ENCODE measurements around the gene TLCD3A. TPM values are rescaled to one million over a fixed set of nuclear protein-coding genes. Genes with fewer than 3 reads are reported as not detected.
"Not testable (repeated sequence)": the region's sequence is repeated elsewhere in the genome, so short reads cannot be mapped to it uniquely, and the experiment has no call there.

The TLCD3A gene
- total and polyA plus RNA-seq, 12 donors: 1.1 to 4.5 (median 2.6) TPM

DNA sequence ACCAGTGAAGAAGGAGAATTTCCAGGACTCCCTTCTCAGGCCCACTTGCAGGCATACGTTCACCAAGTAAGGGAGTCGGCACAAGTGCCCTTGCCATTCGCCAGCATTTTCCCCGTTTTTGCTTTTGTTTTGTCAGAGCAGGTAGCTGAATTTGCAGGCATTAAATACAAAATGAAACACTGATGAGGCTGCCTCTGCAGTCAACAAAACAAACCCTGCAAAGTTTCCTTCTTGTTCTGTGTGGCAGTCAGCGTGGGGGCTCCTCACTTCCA is 41.9 kb downstream of the TLCD3A start:
- no peak overlapping the region for H3K4me3 ChIP-seq
- peaks cover 0 to 100% (median 57%) of the 10 kb centered on the region in 9 donors for H3K36me3 ChIP-seq
- no peak overlapping the region for H3K27ac ChIP-seq
- intact Hi-C loops (cut with DNase I): no loop called here
- DNase-seq: no peak
- no peaks in the 10 kb centered on the region for H3K4me1 ChIP-seq
- WGBS, 2 donors: 91 to 94% methylated on average over 5 of the region's 5 CpGs
- TF ChIP-seq, protein P1, sequence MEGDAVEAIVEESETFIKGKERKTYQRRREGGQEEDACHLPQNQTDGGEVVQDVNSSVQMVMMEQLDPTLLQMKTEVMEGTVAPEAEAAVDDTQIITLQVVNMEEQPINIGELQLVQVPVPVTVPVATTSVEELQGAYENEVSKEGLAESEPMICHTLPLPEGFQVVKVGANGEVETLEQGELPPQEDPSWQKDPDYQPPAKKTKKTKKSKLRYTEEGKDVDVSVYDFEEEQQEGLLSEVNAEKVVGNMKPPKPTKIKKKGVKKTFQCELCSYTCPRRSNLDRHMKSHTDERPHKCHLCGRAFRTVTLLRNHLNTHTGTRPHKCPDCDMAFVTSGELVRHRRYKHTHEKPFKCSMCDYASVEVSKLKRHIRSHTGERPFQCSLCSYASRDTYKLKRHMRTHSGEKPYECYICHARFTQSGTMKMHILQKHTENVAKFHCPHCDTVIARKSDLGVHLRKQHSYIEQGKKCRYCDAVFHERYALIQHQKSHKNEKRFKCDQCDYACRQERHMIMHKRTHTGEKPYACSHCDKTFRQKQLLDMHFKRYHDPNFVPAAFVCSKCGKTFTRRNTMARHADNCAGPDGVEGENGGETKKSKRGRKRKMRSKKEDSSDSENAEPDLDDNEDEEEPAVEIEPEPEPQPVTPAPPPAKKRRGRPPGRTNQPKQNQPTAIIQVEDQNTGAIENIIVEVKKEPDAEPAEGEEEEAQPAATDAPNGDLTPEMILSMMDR (IDR thresholded peaks at IDR 0.05): no peak
- no peaks in the 10 kb centered on the region for H3K9me3 ChIP-seq
- no peaks in the 10 kb centered on the region for H3K27me3 ChIP-seq
- ATAC-seq: no peak

DNA sequence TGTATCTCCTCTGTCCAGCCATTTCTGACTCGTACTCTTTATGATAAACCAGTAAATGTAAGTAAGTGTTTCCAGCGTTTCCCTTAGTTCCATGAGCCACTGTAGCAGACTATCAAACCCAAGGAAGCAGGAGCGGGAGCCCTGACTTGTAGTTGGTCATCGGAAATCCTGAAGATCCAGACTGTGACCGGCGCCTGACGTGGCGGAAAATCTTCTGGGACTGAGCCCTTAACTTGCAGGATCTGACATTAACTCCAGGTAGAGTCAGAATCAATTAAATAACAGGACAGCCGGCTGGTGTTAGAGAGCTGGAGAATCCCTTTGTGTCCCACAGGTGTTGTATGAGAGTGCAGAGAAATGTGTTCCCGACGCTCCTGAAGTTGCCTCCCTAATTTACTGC is 45.7 kb downstream of the TLCD3A start:
- DNase-seq (no peak), ATAC-seq (no peak)
- Histone ChIP-seq H3K9me3 (no peaks in the 10 kb centered on the region), H3K36me3 (peaks cover 0 to 67% (median 41%) of the 10 kb centered on the region in 9 donors), H3K27ac (no peak overlapping the region), H3K4me3 (no peak overlapping the region), H3K4me1 (peaks cover 5 to 22% (median 13%) of the 10 kb centered on the region in 9 donors), H3K27me3 (no peaks in the 10 kb centered on the region)
- intact Hi-C loops (cut with DNase I): no loop called here
- TF ChIP-seq, protein P1 (IDR thresholded peaks at IDR 0.05): no peak
- 92 to 95% methylated on average over 11 of the region's 11 CpGs for WGBS, 2 donors

- WGBS, 2 donors: 0% methylated on average over 87 of the region's 87 CpGs
Observed at GRCh38 chr17:781805-782731, 49.7 kb downstream of the TLCD3A start, which contains the start of the genes GLOD4 and MRM3. Gene GLOD4 (minus strand): TSS chr17:782280. CDS start chr17:782255, 25 bp downstream. Gene MRM3 (plus strand): TSS chr17:782353. CDS start chr17:782379, 26 bp downstream.

GRCh38 chr17:784143-784542 is 51.7 kb downstream of the TLCD3A start:
- Histone ChIP-seq H3K36me3 (peaks cover 0 to 51% (median 22%) of the 10 kb centered on the region in 9 donors), H3K27me3 (no peaks in the 10 kb centered on the region), H3K9me3 (no peaks in the 10 kb centered on the region), H3K4me3 (no peak overlapping the region), H3K4me1 (peaks cover 11 to 33% (median 29%) of the 10 kb centered on the region in 9 donors), H3K27ac (no peak overlapping the region)
- ATAC-seq (no peak), DNase-seq (no peak)
- 74 to 84% methylated on average over 3 of the region's 3 CpGs for WGBS, 2 donors
- intact Hi-C loops (cut with DNase I): no loop called here
- TF ChIP-seq, protein P1 (IDR thresholded peaks at IDR 0.05): no peak

More at GRCh38 chr17:781805-782731, 49.7 kb downstream of the TLCD3A start, which contains the start of the genes GLOD4 and MRM3:
- H3K9me3 ChIP-seq: no peaks in the 10 kb centered on the region
- DNase-seq (peak; percentile 92 to 94), ATAC-seq (peak; percentile 97 to 99 (median 99))
- intact Hi-C loops (cut with DNase I): no loop called here
- TF ChIP-seq, protein P1 (IDR thresholded peaks at IDR 0.05): peak in 5 of 9 donors; percentile 9 to 39 (median 28)
- H3K27me3 ChIP-seq: no peaks in the 10 kb centered on the region
- peak within 1 kb of the TSS; percentile 65 to 100 (median 96) for H3K4me3 ChIP-seq
- H3K27ac ChIP-seq: peak within 1 kb of the TSS in 9 of 10 donors; percentile 76 to 93 (median 86)
- peaks cover 11 to 33% (median 29%) of the 10 kb centered on the region in 9 donors for H3K4me1 ChIP-seq
- peaks cover 0 to 50% (median 9%) of the 10 kb centered on the region in 9 donors for H3K36me3 ChIP-seq

- peaks cover 11 to 35% (median 25%) of the 10 kb centered on the region in 9 donors for H3K4me1 ChIP-seq
- H3K27me3 ChIP-seq; DNase-seq; intact Hi-C loops (cut with DNase I); ATAC-seq; H3K9me3 ChIP-seq; H3K4me3 ChIP-seq; H3K27ac ChIP-seq: not testable (repeated sequence)
- H3K36me3 ChIP-seq: peaks cover 0 to 61% (median 22%) of the 10 kb centered on the region in 9 donors
- 91 to 96% methylated on average over 7 of the region's 7 CpGs for WGBS, 2 donors
Observed at GRCh38 chr17:785901-786300, 53.5 kb downstream of the TLCD3A start.
